ENCODE results near the gene TGFBR2. TPM values are rescaled to one million over a fixed set of nuclear protein-coding genes. Genes with fewer than 3 reads are reported as not detected.

The TGFBR2 gene
- total RNA-seq, 2 experiments from 2014 or later = 47.3 to 50.5 TPM

GRCh38 chr3:30704931-30705890 is 98.8 kb downstream of the TGFBR2 start:
- peaks cover 4% of the 10 kb centered on the region for H3K4me1 Mint-ChIP-seq
- H3K36me3 Mint-ChIP-seq = peaks cover 25% of the 10 kb centered on the region
- no peaks in the 10 kb centered on the region for H3K27me3 Mint-ChIP-seq
- CTCF ChIA-PET = interaction anchor here (1.2 to 1.7 kb wide), 2 partner anchors 12 to 45 kb away, joined by 3 to 6 read pairs; no protein-coding TSS in a partner anchor
- H3K9me3 Mint-ChIP-seq (ENCODE audit: low read depth) = no peaks in the 10 kb centered on the region
- no peak overlapping the region for H3K27ac Mint-ChIP-seq
- ATAC-seq (no peak), DNase-seq (no peak)
- H3K4me3 Mint-ChIP-seq = no peak overlapping the region

GRCh38 chr3:30707825-30708224 is 101.4 kb downstream of the TGFBR2 start:
- ATAC-seq (no peak), DNase-seq (no peak)
- Mint-ChIP-seq H3K27me3 (no peaks in the 10 kb centered on the region), H3K4me3 (no peak overlapping the region), H3K36me3 (peaks cover 16% of the 10 kb centered on the region), H3K27ac (no peak overlapping the region), H3K9me3 (ENCODE audit: low read depth) (no peaks in the 10 kb centered on the region), H3K4me1 (peaks cover 4% of the 10 kb centered on the region)
- CTCF ChIA-PET = no interaction called here

- ATAC-seq = no peak
- no peak overlapping the region for H3K4me3 Mint-ChIP-seq
Measured at GRCh38 chr3:30708472-30708871, 102.1 kb downstream of the TGFBR2 start.

GRCh38 chr3:30710017-30710416 is 103.6 kb downstream of the TGFBR2 start:
- CTCF ChIA-PET = no interaction called here
- H3K9me3 Mint-ChIP-seq (ENCODE audit: low read depth) = no peaks in the 10 kb centered on the region
- peaks cover 2% of the 10 kb centered on the region for H3K36me3 Mint-ChIP-seq
- peaks cover 4% of the 10 kb centered on the region for H3K4me1 Mint-ChIP-seq
- no peak for DNase-seq
- H3K27ac Mint-ChIP-seq = no peak overlapping the region
- H3K27me3 Mint-ChIP-seq = peaks cover 5% of the 10 kb centered on the region
- no peak overlapping the region for H3K4me3 Mint-ChIP-seq
- no peak for ATAC-seq

More at GRCh38 chr3:30708472-30708871, 102.1 kb downstream of the TGFBR2 start:
- CTCF ChIA-PET = no interaction called here
- Mint-ChIP-seq H3K27ac (no peak overlapping the region), H3K9me3 (ENCODE audit: low read depth) (no peaks in the 10 kb centered on the region), H3K27me3 (no peaks in the 10 kb centered on the region), H3K4me1 (peaks cover 4% of the 10 kb centered on the region), H3K36me3 (peaks cover 10% of the 10 kb centered on the region)
- DNase-seq = no peak

- Mint-ChIP-seq H3K9me3 (ENCODE audit: low read depth) (no peaks in the 10 kb centered on the region), H3K27me3 (peaks cover 8% of the 10 kb centered on the region), H3K4me1 (peaks cover 4% of the 10 kb centered on the region), H3K27ac (no peak overlapping the region), H3K4me3 (no peak overlapping the region), H3K36me3 (no peaks in the 10 kb centered on the region)
- CTCF ChIA-PET = interaction anchor here (1.3 kb wide), 1 partner anchor 18 kb away, joined by 5 read pairs; no protein-coding TSS in a partner anchor
- ATAC-seq = no peak
- no peak for DNase-seq
Measured at GRCh38 chr3:30711151-30711550, 104.8 kb downstream of the TGFBR2 start.

GRCh38 chr3:30711867-30712266 is 105.5 kb downstream of the TGFBR2 start:
- H3K4me1 Mint-ChIP-seq = peaks cover 4% of the 10 kb centered on the region
- H3K27me3 Mint-ChIP-seq = peaks cover 8% of the 10 kb centered on the region
- H3K36me3 Mint-ChIP-seq = no peaks in the 10 kb centered on the region
- CTCF ChIA-PET = interaction anchor here (1.3 kb wide), 1 partner anchor 18 kb away, joined by 5 read pairs; no protein-coding TSS in a partner anchor
- no peak for DNase-seq
- ATAC-seq = no peak
- H3K27ac Mint-ChIP-seq = no peak overlapping the region
- H3K4me3 Mint-ChIP-seq = no peak overlapping the region
- H3K9me3 Mint-ChIP-seq (ENCODE audit: low read depth) = no peaks in the 10 kb centered on the region

- CTCF ChIA-PET = no interaction called here
- no peak overlapping the region for H3K27ac Mint-ChIP-seq
- H3K27me3 Mint-ChIP-seq = peaks cover 8% of the 10 kb centered on the region
- H3K9me3 Mint-ChIP-seq (ENCODE audit: low read depth) = no peaks in the 10 kb centered on the region
- DNase-seq = no peak
- ATAC-seq = no peak
- no peak overlapping the region for H3K4me3 Mint-ChIP-seq
- no peaks in the 10 kb centered on the region for H3K36me3 Mint-ChIP-seq
- peaks cover 4% of the 10 kb centered on the region for H3K4me1 Mint-ChIP-seq
Measured at GRCh38 chr3:30712991-30713390, 106.6 kb downstream of the TGFBR2 start.

- no peak for ATAC-seq
- CTCF ChIA-PET = no interaction called here
Measured at GRCh38 chr3:30713885-30714503, 107.6 kb downstream of the TGFBR2 start.

GRCh38 chr3:30719536-30719935 is 113.1 kb downstream of the TGFBR2 start:
- Mint-ChIP-seq H3K36me3 (peaks cover 1% of the 10 kb centered on the region), H3K27me3 (peaks cover 7% of the 10 kb centered on the region), H3K4me1 (no peaks in the 10 kb centered on the region), H3K27ac (no peak overlapping the region), H3K9me3 (ENCODE audit: low read depth) (no peaks in the 10 kb centered on the region), H3K4me3 (no peak overlapping the region)
- DNase-seq (no peak), ATAC-seq (no peak)
- CTCF ChIA-PET = no interaction called here

More at GRCh38 chr3:30713885-30714503, 107.6 kb downstream of the TGFBR2 start:
- Mint-ChIP-seq H3K36me3 (peaks cover 1% of the 10 kb centered on the region), H3K9me3 (ENCODE audit: low read depth) (no peaks in the 10 kb centered on the region), H3K27ac (no peak overlapping the region), H3K4me3 (no peak overlapping the region), H3K4me1 (no peaks in the 10 kb centered on the region), H3K27me3 (peaks cover 8% of the 10 kb centered on the region)
- no peak for DNase-seq

GRCh38 chr3:30720586-30721313 is 114.3 kb downstream of the TGFBR2 start:
- Mint-ChIP-seq H3K9me3 (ENCODE audit: low read depth) (no peaks in the 10 kb centered on the region), H3K36me3 (peaks cover 1% of the 10 kb centered on the region), H3K27ac (no peak overlapping the region), H3K27me3 (no peaks in the 10 kb centered on the region), H3K4me1 (no peaks in the 10 kb centered on the region), H3K4me3 (no peak overlapping the region)
- ATAC-seq (no peak), DNase-seq (no peak)
- CTCF ChIA-PET = no interaction called here

GRCh38 chr3:30721314-30721634 is 114.9 kb downstream of the TGFBR2 start:
- no peak overlapping the region for H3K4me3 Mint-ChIP-seq
- peaks cover 1% of the 10 kb centered on the region for H3K36me3 Mint-ChIP-seq
- H3K4me1 Mint-ChIP-seq = no peaks in the 10 kb centered on the region
- H3K27ac Mint-ChIP-seq = no peak overlapping the region
- no peaks in the 10 kb centered on the region for H3K27me3 Mint-ChIP-seq
- CTCF ChIA-PET = no interaction called here
- H3K9me3 Mint-ChIP-seq (ENCODE audit: low read depth) = no peaks in the 10 kb centered on the region
- DNase-seq (no peak), ATAC-seq (no peak)

GRCh38 chr3:30723211-30723610 is 116.8 kb downstream of the TGFBR2 start:
- H3K27me3 Mint-ChIP-seq = no peaks in the 10 kb centered on the region
- H3K9me3 Mint-ChIP-seq (ENCODE audit: low read depth) = no peaks in the 10 kb centered on the region
- H3K4me3 Mint-ChIP-seq = no peak overlapping the region
- ATAC-seq (no peak), DNase-seq (no peak)
- H3K27ac Mint-ChIP-seq = no peak overlapping the region
- H3K36me3 Mint-ChIP-seq = peaks cover under 1% of the 10 kb centered on the region
- CTCF ChIA-PET = no interaction called here
- no peaks in the 10 kb centered on the region for H3K4me1 Mint-ChIP-seq

GRCh38 chr3:30724863-30725262 is 118.5 kb downstream of the TGFBR2 start:
- CTCF ChIA-PET = no interaction called here
- H3K4me3 Mint-ChIP-seq = no peak overlapping the region
- H3K27ac Mint-ChIP-seq = no peak overlapping the region
- DNase-seq (no peak), ATAC-seq (no peak)
- no peaks in the 10 kb centered on the region for H3K36me3 Mint-ChIP-seq
- H3K9me3 Mint-ChIP-seq (ENCODE audit: low read depth) = no peaks in the 10 kb centered on the region
- peaks cover 4% of the 10 kb centered on the region for H3K4me1 Mint-ChIP-seq
- no peaks in the 10 kb centered on the region for H3K27me3 Mint-ChIP-seq
